GM19463 (cell line): ENCODE results near the gene SLC28A2.
"Not testable (repeated sequence)": the region's sequence is repeated elsewhere in the genome, so short reads cannot be mapped to it uniquely, and the experiment has no call there.

Experiments used
- ATAC-seq: cut with Tn5 transposase; IDR thresholded peaks from one replicate; pipeline ENCODE4 v1.9.1; 2021; ENCODE audit warnings: mild to moderate bottlenecking, moderate library complexity; ENCODE audit not compliant: unreplicated experiment

Gene SLC28A2

DNA sequence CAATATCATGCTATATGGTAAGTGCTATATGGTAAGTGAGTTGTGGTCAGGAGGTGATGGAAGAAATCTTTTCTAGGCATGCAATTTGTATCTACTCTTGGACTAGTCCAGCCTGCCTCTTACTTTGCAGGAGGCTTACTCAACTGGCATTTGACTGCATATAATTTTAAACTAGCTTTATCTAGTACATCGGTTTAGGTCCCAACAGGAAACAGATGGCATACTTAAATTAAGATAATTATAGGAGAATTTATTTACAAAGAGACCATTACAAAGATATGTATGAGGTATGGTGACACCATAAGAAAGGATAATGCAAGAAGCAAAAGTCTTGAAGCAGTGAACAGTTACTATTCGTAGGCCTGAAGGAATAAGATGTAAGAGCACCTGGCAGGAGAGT, 7.8 kb downstream of the SLC28A2 start:
- ATAC-seq = no peak

- no peak for ATAC-seq
Measured at GRCh38 chr15:45262906-45263461, 10.9 kb downstream of the SLC28A2 start.

DNA sequence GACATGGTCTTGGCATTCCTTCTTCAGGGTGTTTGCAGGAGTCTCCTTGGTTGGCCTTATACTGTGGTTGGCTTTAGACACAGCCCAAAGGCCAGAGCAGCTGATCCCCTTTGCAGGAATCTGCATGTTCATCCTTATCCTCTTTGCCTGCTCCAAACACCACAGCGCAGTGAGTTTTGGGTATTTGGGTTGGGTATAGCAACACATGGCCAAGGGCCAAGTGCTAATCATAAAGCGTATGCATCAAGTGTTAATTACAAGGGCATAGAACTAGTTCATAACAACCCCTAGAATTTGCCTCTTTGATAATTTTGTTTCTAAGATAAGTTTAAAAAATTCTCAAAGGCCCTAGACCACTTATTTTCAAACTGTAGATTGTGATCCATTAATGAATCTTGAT, 11.8 kb downstream of the SLC28A2 start:
- ATAC-seq = no peak

GRCh38 chr15:45265506-45265905, 13.5 kb downstream of the SLC28A2 start:
- no peak for ATAC-seq

DNA sequence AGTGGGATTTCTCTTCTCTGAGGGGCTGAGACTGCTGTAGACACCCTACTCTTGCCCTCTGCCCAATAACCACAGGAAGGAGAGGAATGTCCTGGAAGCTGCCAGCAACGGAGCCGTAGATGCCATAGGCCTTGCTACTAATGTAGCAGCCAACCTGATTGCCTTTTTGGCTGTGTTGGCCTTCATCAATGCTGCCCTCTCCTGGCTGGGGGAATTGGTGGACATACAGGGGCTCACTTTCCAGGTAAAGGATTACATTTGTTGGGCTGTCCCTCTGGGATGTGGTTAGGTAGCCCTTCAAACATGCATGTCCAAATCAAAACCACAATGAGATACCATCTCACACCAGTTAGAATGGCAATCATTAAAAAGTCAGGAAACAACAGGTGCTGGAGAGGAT, 16.1 kb downstream of the SLC28A2 start:
- no peak for ATAC-seq

GRCh38 chr15:45274636-45275380, 22.8 kb downstream of the SLC28A2 start:
- no peak for ATAC-seq

DNA sequence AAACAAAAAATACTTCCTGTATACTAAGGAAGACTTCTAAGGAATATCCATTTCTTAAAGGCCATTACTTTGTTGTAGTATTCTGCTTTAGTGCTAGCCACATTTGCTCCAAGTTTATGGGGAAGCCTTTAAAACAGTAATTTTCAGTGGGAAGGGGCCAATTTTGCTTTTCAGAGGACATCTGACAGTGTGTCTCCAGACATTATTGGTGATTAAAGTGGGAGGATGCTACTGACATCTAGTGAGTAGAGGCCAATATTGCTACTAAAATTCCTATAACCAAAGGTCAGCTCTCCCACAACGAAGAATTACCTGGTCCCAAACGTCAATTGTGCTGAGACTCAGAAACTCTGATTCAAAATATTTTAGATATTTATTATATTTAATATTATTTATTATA, 24.8 kb downstream of the SLC28A2 start:
- no peak for ATAC-seq

DNA sequence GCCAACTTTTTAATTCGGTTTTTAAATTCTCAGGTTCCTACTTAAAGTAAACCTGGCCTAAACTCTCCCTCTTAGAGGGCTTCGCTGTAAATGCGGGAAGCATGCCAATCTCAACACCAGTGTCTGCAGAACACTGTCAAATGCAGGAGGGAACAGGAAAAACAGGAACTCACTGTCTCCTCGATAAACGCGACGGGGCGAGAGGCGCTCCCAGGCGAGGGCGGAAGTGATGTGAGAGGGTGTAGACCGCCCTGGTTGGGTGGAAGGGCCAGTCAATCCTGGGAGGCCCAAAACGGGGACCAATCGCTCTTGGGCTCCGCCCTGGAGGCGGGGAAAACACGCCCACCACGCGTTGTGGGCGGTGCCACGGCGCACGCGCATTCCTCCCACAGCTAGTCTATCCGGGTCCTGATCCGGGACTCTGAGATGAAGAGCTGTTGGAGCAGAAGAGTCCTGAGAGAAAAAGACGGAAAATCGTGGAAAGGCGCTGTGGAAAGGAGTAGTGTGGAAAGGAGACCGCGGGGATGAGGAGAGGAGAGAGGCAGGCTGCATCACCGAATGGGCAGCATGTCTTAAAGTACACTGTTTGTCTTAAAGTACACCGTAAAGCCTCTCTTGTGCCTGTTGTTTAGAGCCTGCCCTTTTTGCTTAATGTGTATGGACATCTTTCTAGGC, 27.1 kb downstream of the SLC28A2 start:
- peak; percentile 100 for ATAC-seq

GRCh38 chr15:45285413-45285812, 33.4 kb downstream of the SLC28A2 start:
- no peak for ATAC-seq

GRCh38 chr15:45287390-45287956, 35.4 kb downstream of the SLC28A2 start:
- no peak for ATAC-seq

GRCh38 chr15:45288947-45289346, 36.9 kb downstream of the SLC28A2 start:
- ATAC-seq = no peak

- ATAC-seq = no peak
Measured at GRCh38 chr15:45291822-45292582, 40.0 kb downstream of the SLC28A2 start.

DNA sequence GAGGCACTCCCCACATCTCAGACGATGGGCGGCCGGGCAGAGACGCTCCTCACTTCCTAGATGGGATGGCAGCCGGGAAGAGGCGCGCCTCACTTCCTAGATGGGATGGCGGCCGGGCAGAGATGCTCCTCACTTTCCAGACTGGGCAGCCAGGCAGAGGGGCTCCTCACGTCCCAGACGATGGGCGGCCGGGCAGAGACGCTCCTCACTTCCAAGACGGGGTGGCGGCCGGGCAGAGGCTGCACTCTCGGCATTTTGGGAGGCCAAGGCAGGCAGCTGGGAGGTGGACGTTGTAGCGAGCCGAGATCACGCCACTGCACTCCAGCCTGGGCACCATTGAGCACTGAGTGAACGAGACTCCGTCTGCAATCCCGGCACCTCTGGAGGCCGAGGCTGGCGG, 41.3 kb downstream of the SLC28A2 start:
- not testable (repeated sequence) for ATAC-seq

DNA sequence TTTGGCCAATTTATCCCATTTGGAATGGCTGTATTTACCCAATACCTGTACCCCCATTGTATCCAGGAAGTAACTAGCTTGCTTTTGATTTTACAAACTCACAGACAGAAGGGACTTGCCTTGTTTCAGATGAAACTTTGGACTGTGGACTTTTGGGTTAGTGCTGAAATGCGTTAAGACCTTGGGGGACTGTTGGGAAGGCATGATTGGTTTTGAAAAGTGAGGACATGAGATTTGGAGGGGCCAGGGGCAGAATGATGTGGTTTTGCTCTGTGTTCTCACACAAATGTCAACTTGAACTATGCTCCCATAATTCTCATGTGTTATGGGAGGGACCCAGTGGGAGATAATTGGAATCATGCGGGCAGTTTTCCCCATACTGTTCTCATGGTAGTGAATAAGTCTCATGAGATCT, 46.9 kb downstream of the SLC28A2 start:
- not testable (repeated sequence) for ATAC-seq

DNA sequence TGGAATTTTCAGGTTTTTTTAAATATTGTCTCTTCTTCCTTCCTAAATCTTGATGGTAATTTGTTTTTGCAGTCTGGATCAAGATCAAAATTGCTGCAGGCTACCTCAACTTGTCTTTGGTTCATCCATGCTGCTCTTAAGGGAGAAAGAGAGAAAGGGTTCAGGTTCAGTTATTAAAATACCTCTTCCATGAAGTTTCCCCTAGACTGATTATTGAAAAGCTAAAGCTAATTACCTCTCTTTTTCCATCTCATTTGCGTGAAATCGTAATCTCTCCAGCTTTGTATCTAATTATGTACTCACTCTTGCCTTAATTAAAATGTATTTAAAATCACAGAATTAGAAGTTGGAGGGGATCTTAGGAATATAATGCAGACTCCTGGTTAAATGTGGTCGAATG, 52.7 kb downstream of the SLC28A2 start:
- ATAC-seq = no peak

DNA sequence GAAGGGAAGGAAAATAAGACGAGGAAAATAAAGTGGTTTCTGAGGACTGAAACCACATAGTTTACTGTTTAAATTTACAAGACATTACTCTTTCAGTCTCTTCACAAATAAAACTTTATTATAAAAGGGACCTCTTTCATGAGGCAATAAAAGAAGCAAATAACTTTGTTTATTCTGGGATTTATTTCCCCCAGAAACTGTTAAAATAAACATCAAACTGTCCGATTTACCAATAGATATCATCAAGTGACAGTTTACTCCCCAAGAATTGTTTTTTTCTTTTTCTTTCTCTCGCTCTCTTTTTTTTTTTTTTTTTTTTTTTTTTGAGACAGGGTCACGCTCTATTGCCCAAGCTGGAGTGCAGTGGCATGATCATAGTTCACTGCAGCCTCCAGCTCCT, 54.1 kb downstream of the SLC28A2 start:
- no peak for ATAC-seq

GRCh38 chr15:45307230-45307924, 55.3 kb downstream of the SLC28A2 start:
- no peak for ATAC-seq

GRCh38 chr15:45314117-45314516, 62.1 kb downstream of the SLC28A2 start:
- not testable (repeated sequence) for ATAC-seq

DNA sequence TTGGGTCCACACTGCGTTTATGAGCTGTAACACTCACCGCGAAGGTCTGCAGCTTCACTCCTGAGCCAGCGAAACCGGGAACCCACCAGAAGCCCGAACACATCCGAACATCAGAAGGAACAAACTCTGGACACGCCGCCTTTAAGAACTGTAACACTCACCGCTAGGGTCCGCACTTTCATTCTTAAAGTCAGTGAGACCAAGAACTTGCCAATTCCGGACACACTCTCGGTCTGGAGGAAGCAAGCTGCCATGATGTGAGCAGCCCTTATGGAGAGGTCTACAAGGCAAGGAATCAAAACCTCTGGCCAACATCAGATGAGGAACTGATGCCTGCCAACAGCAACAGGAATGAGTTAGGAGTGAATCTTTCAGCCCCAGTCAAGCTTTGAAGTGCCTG, 62.9 kb downstream of the SLC28A2 start:
- ATAC-seq = no peak

GRCh38 chr15:45319472-45320214, 67.6 kb downstream of the SLC28A2 start:
- ATAC-seq = no peak
